H1 (cell line): ENCODE data around the gene BPIFB6. TPM values are rescaled to one million over a fixed set of nuclear protein-coding genes. Genes with fewer than 3 reads are reported as not detected.

Experiments used
- CTCF ChIA-PET: fragments of 300-600 bp; sonication (Branson Sonifier 250); formaldehyde crosslinking; loops from one replicate; lab custom pipeline; 2021; ENCODE audit not compliant: partially characterized antibody; lab: Charles Lee
- POLR2A ChIA-PET: fragments of 300-600 bp; sonication (Branson Sonifier 250); formaldehyde crosslinking; loops from one replicate; lab custom pipeline; 2021; ENCODE audit warnings: inconsistent platforms; ENCODE audit not compliant: partially characterized antibody; lab: Charles Lee
- DNase-seq, 2 experiments: peaks; one replicate each; pipeline versions ENCODE4 v3.0.0 to v3.0.0-alpha.2; 2010 to 2022; ENCODE audit warnings: low spot score in 2 of 2, low read depth in 1 of 2, mixed read lengths in 1 of 2
- FAIRE-seq: peaks from 2 replicates; lab custom pipeline; 2011; peaks lifted over from hg19 to GRCh38; lab: Jason Lieb, UNC
- H2AFZ ChIP-seq: 2 replicates; pipeline ENCODE4 v1.8.1; 2012; ENCODE audit warnings: low read length, inconsistent platforms
- H2AK5ac ChIP-seq: 2 replicates; pipeline ENCODE4 v1.6.1; 2013; ENCODE audit warnings: low read depth, low read length
- H2BK120ac ChIP-seq: replicated peaks from 2 replicates; pipeline ENCODE3; 2013; ENCODE audit warnings: low read depth, low read length, inconsistent platforms
- H2BK12ac ChIP-seq: 2 replicates; pipeline ENCODE4 v1.6.1; 2013; ENCODE audit warnings: low read depth, low read length
- H2BK15ac ChIP-seq: 2 replicates; pipeline ENCODE4 v1.6.1; 2013; ENCODE audit warnings: low read length
- H2BK20ac ChIP-seq: 2 replicates; pipeline ENCODE4 v1.6.1; 2013; ENCODE audit warnings: low read length
- H2BK5ac ChIP-seq: 2 replicates; pipeline ENCODE4 v1.6.1; 2013; ENCODE audit warnings: low read depth, low read length
- H3K14ac ChIP-seq: 2 replicates; pipeline ENCODE4 v1.6.1; 2013; ENCODE audit warnings: inconsistent platforms; ENCODE audit not compliant: insufficient read length
- H3K18ac ChIP-seq: 2 replicates; pipeline ENCODE4 v1.6.1; 2013; ENCODE audit warnings: low read length; ENCODE audit errors: extremely low read depth
- H3K23ac ChIP-seq: 2 replicates; pipeline ENCODE4 v1.6.1; 2013; ENCODE audit warnings: inconsistent platforms; ENCODE audit not compliant: insufficient read length
- H3K23me2 ChIP-seq: 2 replicates; pipeline ENCODE4 v1.6.1; 2013; ENCODE audit warnings: low read depth, low read length
- H3K27ac ChIP-seq: 2 replicates; pipeline ENCODE4 v1.6.1; 2011; ENCODE audit warnings: low read depth, low read length, inconsistent platforms
- H3K27me3 ChIP-seq, 4 experiments: replicated peaks in 1 of 4; 1 replicate in 1 of 4; 2 replicates in 3 of 4; pipeline versions ENCODE4 v1.6.1 to v1.8.1; 2011 to 2013; ENCODE audit warnings: low read length in 3 of 4, mild to moderate bottlenecking in 3 of 4, inconsistent platforms in 2 of 4, mixed read lengths in 2 of 4, moderate library complexity in 1 of 4; ENCODE audit not compliant: control insufficient read depth in 3 of 4, insufficient read depth in 3 of 4; ENCODE audit errors: extremely low read depth in 1 of 4
- H3K36me3 ChIP-seq, 4 experiments: 2 replicates each; pipeline versions ENCODE4 v1.6.1 to v1.8.1; 2011 to 2013; ENCODE audit warnings: mild to moderate bottlenecking in 4 of 4, low read length in 3 of 4, moderate library complexity in 2 of 4, control low read depth in 1 of 4, inconsistent platforms in 1 of 4; ENCODE audit not compliant: insufficient read depth in 4 of 4, control insufficient read depth in 2 of 4
- H3K4ac ChIP-seq: replicated peaks from 2 replicates; pipeline ENCODE3; 2013; ENCODE audit warnings: low read length, low read depth, mixed read lengths, inconsistent platforms; ENCODE audit not compliant: insufficient read length
- H3K4me1 ChIP-seq, 4 experiments: replicated peaks in 1 of 4; 1 replicate in 1 of 4; 2 replicates in 3 of 4; pipeline versions ENCODE4 v1.6.1 to v1.8.1; 2011 to 2013; ENCODE audit warnings: low read length in 3 of 4, inconsistent platforms in 2 of 4, mixed read lengths in 1 of 4; ENCODE audit not compliant: insufficient read depth in 4 of 4, control insufficient read depth in 3 of 4
- H3K4me2 ChIP-seq, 2 experiments: 2 replicates each; pipeline versions ENCODE4 v1.6.1 to v1.8.1; 2011 to 2013; ENCODE audit warnings: low read depth in 2 of 2, low read length in 2 of 2, control low read depth in 1 of 2, inconsistent platforms in 1 of 2, mild to moderate bottlenecking in 1 of 2; ENCODE audit not compliant: insufficient read depth in 1 of 2
- H3K4me3 ChIP-seq, 4 experiments: fragments of 200-600, 300-600 bp in 1 of 4; sonication (generic), shearing (Covaris generic), sonication (Bioruptor Twin) in 1 of 4; 2 replicates each; pipeline versions ENCODE4 v1.5.1 to v1.8.1; 2011 to 2016; ENCODE audit warnings: low read length in 4 of 4, low read depth in 3 of 4, control low read depth in 2 of 4, inconsistent platforms in 2 of 4, mild to moderate bottlenecking in 2 of 4, mixed read lengths in 1 of 4, moderate library complexity in 1 of 4; ENCODE audit not compliant: insufficient read depth in 2 of 4; ENCODE audit errors: extremely low read depth in 1 of 4
- H3K56ac ChIP-seq: replicated peaks from 2 replicates; pipeline ENCODE3; 2013; ENCODE audit warnings: low read depth, mild to moderate bottlenecking, mixed read lengths, low read length, inconsistent platforms; ENCODE audit not compliant: insufficient read length
- H3K79me1 ChIP-seq: 2 replicates; pipeline ENCODE4 v1.6.1; 2013; ENCODE audit warnings: low read depth, low read length, control low read depth
- H3K79me2 ChIP-seq, 2 experiments: 2 replicates each; pipeline versions ENCODE4 v1.6.1 to v1.8.1; 2012 to 2013; ENCODE audit warnings: low read length in 2 of 2, mild to moderate bottlenecking in 2 of 2, inconsistent platforms in 1 of 2; ENCODE audit not compliant: insufficient read depth in 2 of 2, control insufficient read depth in 1 of 2
- H3K9ac ChIP-seq, 4 experiments: replicated peaks in 1 of 4; 1 replicate in 1 of 4; 2 replicates in 3 of 4; pipeline versions ENCODE4 v1.6.1 to v1.8.1; 2011 to 2013; ENCODE audit warnings: low read depth in 3 of 4, low read length in 3 of 4, control low read depth in 2 of 4, mild to moderate bottlenecking in 2 of 4, moderate library complexity in 2 of 4, inconsistent platforms in 1 of 4; ENCODE audit errors: extremely low read depth in 1 of 4
- H3K9me3 ChIP-seq, 2 experiments: 2 replicates each; pipeline versions ENCODE4 v1.6.1 to v1.8.1; 2012 to 2013; ENCODE audit warnings: mild to moderate bottlenecking in 2 of 2, moderate library complexity in 2 of 2, control low read depth in 1 of 2, inconsistent platforms in 1 of 2, low read depth in 1 of 2, low read length in 1 of 2, mixed read lengths in 1 of 2; ENCODE audit not compliant: insufficient read depth in 2 of 2
- H4K20me1 ChIP-seq, 2 experiments: replicated peaks in 1 of 2; 2 replicates each; pipeline versions ENCODE3 to v1.8.1; 2011 to 2013; ENCODE audit warnings: inconsistent platforms in 2 of 2, low read length in 2 of 2, mild to moderate bottlenecking in 1 of 2; ENCODE audit not compliant: insufficient read depth in 2 of 2, control insufficient read depth in 1 of 2
- H4K5ac ChIP-seq: 2 replicates; pipeline ENCODE4 v1.6.1; 2013; ENCODE audit warnings: low read length, low read depth, mixed read lengths, inconsistent platforms; ENCODE audit not compliant: insufficient read length
- H4K8ac ChIP-seq: 2 replicates; pipeline ENCODE4 v1.8.0; 2013; ENCODE audit warnings: mild to moderate bottlenecking, moderate library complexity, low read length, inconsistent platforms; ENCODE audit not compliant: insufficient read depth; ENCODE audit errors: extremely low read depth
- H4K91ac ChIP-seq: replicated peaks from 2 replicates; pipeline ENCODE3; 2013; ENCODE audit warnings: low read length, mixed read lengths, inconsistent platforms; ENCODE audit not compliant: insufficient read length
- ATF2 ChIP-seq: IDR thresholded peaks from 2 replicates; pipeline ENCODE4 v1.6.1; 2012; ENCODE audit warnings: low read length, inconsistent platforms
- BCL11A ChIP-seq, 2 experiments: IDR thresholded peaks; one replicate each; pipeline ENCODE4 v1.6.1; 2011; ENCODE audit warnings: low read depth in 2 of 2, low read length in 2 of 2, mild to moderate bottlenecking in 2 of 2
- CBX8 ChIP-seq: fragments of 300-800, 300-1000 bp; sonication (generic); IDR thresholded peaks from 2 replicates; pipeline ENCODE4 v1.7.1; 2016; ENCODE audit warnings: low read depth, low read length, borderline replicate concordance
- CREB1 ChIP-seq: IDR thresholded peaks from 2 replicates; pipeline ENCODE4 v1.6.1; 2012; ENCODE audit warnings: inconsistent platforms
- KDM1A ChIP-seq: fragments of 200-600, 300-600 bp; sonication (generic); IDR thresholded peaks from 2 replicates; pipeline ENCODE4 v1.7.1; 2016; ENCODE audit warnings: mild to moderate bottlenecking, low read length, borderline replicate concordance
- RAD21 ChIP-seq, 2 experiments: IDR thresholded peaks in 1 of 2; conservative IDR thresholded peaks in 1 of 2; 2 replicates each; pipeline ENCODE4 v1.6.1; 2011; ENCODE audit warnings: low read depth in 2 of 2, low read length in 2 of 2, improper control_type of control experiment in 1 of 2, inconsistent platforms in 1 of 2, mild to moderate bottlenecking in 1 of 2, moderate library complexity in 1 of 2
- TAF1 ChIP-seq: IDR thresholded peaks from 2 replicates; pipeline ENCODE4 v1.6.1; 2011; ENCODE audit warnings: mild to moderate bottlenecking, low read depth, low read length
- YY1 ChIP-seq: IDR thresholded peaks from 2 replicates; pipeline ENCODE4 v1.6.1; 2011; ENCODE audit warnings: low read depth, mild to moderate bottlenecking, low read length
- WGBS, 2 experiments: shearing (Covaris generic) in 1 of 2; methylation state at CpG; one replicate each; pipeline versions ENCODE4 v1.1.6 to v1.1.7; 2013 to 2015; ENCODE audit warnings: low lambda C conversion rate in 2 of 2, mixed read lengths in 2 of 2, inconsistent platforms in 1 of 2, low coverage in 1 of 2, missing lambda C conversion rate in 1 of 2; ENCODE audit not compliant: insufficient replicate concordance in 2 of 2, insufficient coverage in 1 of 2, insufficient read length in 1 of 2; ENCODE audit errors: extremely low coverage in 1 of 2, missing lambda C conversion rate in 1 of 2; 5-methylcytosine and 5-hydroxymethylcytosine counted together
- polyA plus RNA-seq, 7 experiments: library from polyadenylated mRNA; depleted of rRNA in 3 of 7; stranded (reverse) in 5 of 7; unstranded in 2 of 7; fragments of >200 nt in 5 of 7; fragments of 200-250 nt in 2 of 7; gene quantifications; 1 replicate in 5 of 7; 2 replicates in 1 of 7; 4 replicates in 1 of 7; pipeline versions ENCODE4 v1.2.1 to v1.2.3, GENCODE V29; 2011 to 2013; ENCODE audit warnings: missing spikeins in 2 of 7, mixed read lengths in 2 of 7
- total RNA-seq: library from RNA; stranded (reverse); fragmentation: NEBNext Ultra II Directional; extraction: Animal tissue kit (Norgen Biotek cat#: 25700); gene quantifications from 2 replicates; pipeline ENCODE4 v1.2.1, GENCODE V29; 2021

The BPIFB6 gene
- total and polyA plus RNA-seq, 2 of the 8 experiments (the other 6 are each of a cell fraction or from before 2014, with no cell fraction given) = not detected

- Histone ChIP-seq H3K79me1 (no peaks in the 10 kb centered on the region), H2AFZ (no peak overlapping the region), H3K23ac (no peak overlapping the region), H3K79me2 (no peaks in the 10 kb centered on the region), H4K20me1 (peaks cover 0 to 2% of the 10 kb centered on the region in 2 experiments), H3K27me3 (no peaks in the 10 kb centered on the region), H3K36me3 (no peaks in the 10 kb centered on the region), H2BK5ac (no peak overlapping the region), H4K5ac (no peak overlapping the region), H2BK20ac (no peak overlapping the region), H3K56ac (no peak overlapping the region), H3K9ac (no peak overlapping the region), H4K8ac (no peak overlapping the region), H3K4me1 (no peaks in the 10 kb centered on the region), H3K4ac (no peak overlapping the region), H2BK12ac (no peak overlapping the region), H3K18ac (no peak overlapping the region; the same call in 1 of the 2 replicates), H2AK5ac (no peak overlapping the region), H3K23me2 (peaks cover 5% of the 10 kb centered on the region; the same call in 1 of the 2 replicates), H4K91ac (no peak overlapping the region), H3K9me3 (no peaks in the 10 kb centered on the region), H2BK15ac (no peak overlapping the region), H2BK120ac (no peak overlapping the region), H3K27ac (no peak overlapping the region), H3K4me3 (no peak overlapping the region), H3K4me2 (no peak overlapping the region), H3K14ac (no peak overlapping the region)
- DNase-seq (no peak), FAIRE-seq (no peak)
- 73% methylated on average over 6 of the region's 6 CpGs; no CpG with 5 or more reads in 1 of the 2 experiments for WGBS, 2 experiments
- no peak for TF ChIP-seq ATF2
- TF ChIP-seq RAD21 (IDR thresholded peaks at IDR 0.05 in 1 of 2, conservative IDR thresholded peaks at IDR 0.05 in 1 of 2; ENCODE audit: low read depth in 2 of 2, low read length in 2 of 2) = no peak
- no peak for TF ChIP-seq YY1
- no peak for TF ChIP-seq BCL11A (IDR thresholded peaks at IDR 0.05; ENCODE audit: low read depth in 2 of 2, low read length in 2 of 2)
- TF ChIP-seq TAF1 = no peak
- TF ChIP-seq KDM1A = no peak
- TF ChIP-seq CREB1 = no peak
- no peak for TF ChIP-seq CBX8
- ChIA-PET CTCF (interaction anchor here (0.6 to 1.4 kb wide), 2 partner anchors 166 to 249 kb away, joined by 3 read pairs; no protein-coding TSS in a partner anchor), POLR2A (no interaction called here)
These were observed 43.8 kb downstream of the BPIFB6 start for GRCh38 chr20:33075281-33075680.
